ENCODE results near the gene ADAMTS7.
A peak's percentile ranks its signal among the peaks of the same experiment; 100 is the strongest.
"Not testable (repeated sequence)": the region's sequence is repeated elsewhere in the genome, so short reads cannot be mapped to it uniquely, and the experiment has no call there.

ADAMTS7 gene

DNA sequence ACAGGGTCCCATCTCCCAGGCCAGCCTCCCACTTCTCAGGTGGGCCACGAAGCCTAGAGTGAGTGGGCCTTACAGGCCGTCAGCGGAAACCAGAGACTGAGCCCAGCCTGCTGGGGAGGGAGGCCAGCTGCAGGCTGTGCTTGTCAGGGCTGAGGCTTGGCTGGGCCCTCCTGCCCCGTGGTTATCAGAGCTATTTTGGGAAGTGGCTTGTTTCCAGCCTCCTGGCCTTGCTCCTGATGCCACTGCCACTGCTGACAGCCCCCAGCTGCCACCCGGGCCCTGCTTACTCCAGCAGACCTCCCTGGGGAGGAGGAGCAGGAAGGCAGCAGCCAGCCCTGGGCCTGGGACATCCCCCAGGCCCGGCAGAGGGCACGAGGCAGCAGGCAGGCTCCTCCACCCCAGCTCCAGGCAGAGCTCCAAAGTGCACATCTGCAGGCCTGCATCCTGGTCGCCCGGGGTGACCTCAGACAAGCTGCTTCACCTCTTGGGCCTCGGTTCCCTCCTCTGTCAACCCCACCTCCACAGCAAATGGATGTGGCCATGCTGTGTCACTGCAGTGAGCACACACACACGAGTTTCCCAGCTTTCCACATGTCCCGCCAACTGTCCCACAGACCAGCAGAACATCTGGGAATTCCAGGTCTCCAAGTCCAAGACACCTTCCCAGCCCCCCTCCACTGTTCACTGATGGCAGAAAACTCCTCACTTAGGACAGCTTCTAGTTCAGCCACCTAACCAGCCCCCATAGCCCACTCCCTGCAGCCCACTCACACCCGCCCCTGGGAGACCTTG, 51.0 kb downstream of the ADAMTS7 start:
- H3K4me3 ChIP-seq (ENCODE audit: low read depth, low read length); POLR2A ChIA-PET; H3K9me3 ChIP-seq (ENCODE audit: control insufficient read depth, insufficient read depth, low read depth, low read length); H3K27ac ChIP-seq (ENCODE audit: extremely low read depth, low read depth, low read length); CTCF ChIA-PET; H3K4me1 ChIP-seq (ENCODE audit: control insufficient read depth, insufficient read depth, low read length); H3K36me3 ChIP-seq (ENCODE audit: control insufficient read depth in 2 of 2, insufficient read depth in 1 of 2, low read length in 2 of 2): not testable (repeated sequence)
- TF ChIP-seq EGR2 (tag by site-specific recombination; IDR thresholded peaks at IDR 0.05; ENCODE audit: low read depth) = peak; percentile 62

DNA sequence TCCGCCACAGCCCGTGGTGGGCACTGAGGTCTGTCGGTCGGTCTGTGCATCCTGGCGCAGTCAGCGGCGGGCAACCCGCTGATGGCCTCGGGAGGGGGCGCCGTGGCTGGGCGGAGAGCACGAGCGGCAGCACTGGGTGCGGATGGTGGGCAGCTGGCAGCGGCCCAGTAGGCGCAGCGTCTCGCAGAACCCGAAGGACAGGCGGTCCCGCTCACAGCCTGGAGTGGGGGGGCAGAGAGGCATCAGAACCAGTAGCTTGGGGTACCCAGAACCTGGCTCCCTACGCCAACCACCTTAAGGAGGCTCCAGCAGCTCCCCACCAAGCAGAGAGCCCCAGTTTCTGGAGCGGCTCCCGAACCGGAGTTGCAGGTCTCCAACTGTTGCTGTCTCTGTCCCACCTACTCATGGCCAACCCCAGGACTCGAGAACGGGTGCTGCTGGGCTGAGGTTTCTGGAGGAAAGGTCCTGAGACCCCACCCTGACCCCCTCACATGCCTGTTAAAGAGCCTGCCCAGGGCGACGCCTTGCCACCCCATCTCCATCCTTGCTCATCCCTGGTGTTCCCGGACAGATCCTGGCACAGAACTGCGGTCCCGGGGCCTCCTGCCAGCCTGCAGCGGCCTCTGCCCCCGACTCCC, 51.8 kb downstream of the ADAMTS7 start:
- CTCF ChIA-PET; H3K9me3 ChIP-seq (ENCODE audit: control insufficient read depth, insufficient read depth, low read depth, low read length); H3K27ac ChIP-seq (ENCODE audit: extremely low read depth, low read depth, low read length); H3K36me3 ChIP-seq (ENCODE audit: control insufficient read depth in 2 of 2, insufficient read depth in 1 of 2, low read length in 2 of 2); H3K4me1 ChIP-seq (ENCODE audit: control insufficient read depth, insufficient read depth, low read length); POLR2A ChIA-PET; H3K4me3 ChIP-seq (ENCODE audit: low read depth, low read length): not testable (repeated sequence)

DNA sequence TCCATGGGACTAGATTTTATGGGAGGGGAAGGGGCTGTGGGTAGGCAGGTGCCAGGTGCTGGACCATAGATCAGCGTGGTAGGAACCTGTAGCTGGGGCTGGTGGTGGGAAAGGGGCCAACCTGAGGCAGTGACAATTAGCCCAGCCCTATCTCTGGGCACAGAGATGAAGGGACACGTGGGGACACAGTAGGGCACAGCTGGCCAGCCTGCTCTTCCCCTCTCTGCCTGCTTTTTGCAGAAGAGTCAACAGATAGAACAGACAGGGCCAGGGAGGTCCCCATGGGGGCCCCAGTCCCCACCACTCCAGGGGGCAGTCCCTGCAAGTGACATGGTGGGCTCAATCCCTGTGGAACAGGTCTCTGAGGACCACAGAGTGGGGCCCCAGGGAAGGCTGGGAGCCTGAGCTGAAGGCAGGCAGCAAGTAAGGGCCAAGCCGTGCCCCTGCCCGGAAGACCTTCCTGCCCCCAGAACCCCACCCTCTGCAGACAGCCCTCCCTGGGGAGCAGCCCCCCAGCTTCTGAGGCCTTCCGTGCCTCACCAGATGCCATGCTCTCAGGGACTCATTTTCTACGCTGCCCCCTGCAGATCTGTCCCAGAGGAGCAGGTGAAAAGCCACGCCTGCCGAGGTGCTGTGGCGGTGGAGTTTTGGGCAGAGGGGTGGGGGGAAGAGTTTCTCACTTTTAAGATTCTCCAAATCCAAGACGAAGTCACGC, 52.6 kb downstream of the ADAMTS7 start:
- peak; percentile 33; the same call in 1 of the 2 replicates for TF ChIP-seq GLIS2 (tag by site-specific recombination; IDR thresholded peaks at IDR 0.05)
- TF ChIP-seq GLIS1 (tag by site-specific recombination; IDR thresholded peaks at IDR 0.05) = 0 out of 2 replicates have a peak, but pooled peaks have one; percentile 10
- POLR2A ChIA-PET; H3K4me1 ChIP-seq (ENCODE audit: control insufficient read depth, insufficient read depth, low read length); CTCF ChIA-PET; H3K27ac ChIP-seq (ENCODE audit: extremely low read depth, low read depth, low read length); H3K9me3 ChIP-seq (ENCODE audit: control insufficient read depth, insufficient read depth, low read depth, low read length); H3K4me3 ChIP-seq (ENCODE audit: low read depth, low read length); H3K36me3 ChIP-seq (ENCODE audit: control insufficient read depth in 2 of 2, insufficient read depth in 1 of 2, low read length in 2 of 2): not testable (repeated sequence)

DNA sequence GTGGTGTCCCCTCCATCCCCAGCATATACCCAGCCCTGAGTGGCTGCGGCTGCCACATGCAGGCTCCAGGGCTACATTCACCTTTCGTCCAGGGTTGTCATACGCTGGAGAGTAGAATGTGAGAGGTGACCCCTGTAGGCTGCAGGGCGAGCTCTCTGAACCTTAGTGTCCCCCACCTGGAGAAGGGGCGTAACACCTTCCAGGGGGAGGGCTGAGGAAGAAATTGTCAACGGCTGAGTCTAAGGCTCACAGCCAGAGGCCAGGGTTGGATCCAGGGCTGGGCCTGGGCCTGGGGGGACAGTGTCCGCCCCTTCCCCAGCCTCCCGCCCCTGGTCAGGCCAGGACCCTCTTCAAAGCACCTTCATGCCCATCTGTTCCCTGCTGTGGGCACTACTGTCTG, 53.2 kb downstream of the ADAMTS7 start:
- CTCF ChIA-PET = not testable (repeated sequence)
- POLR2A ChIA-PET = interaction anchor here (2.0 kb wide), 1 partner anchor 115 kb away, joined by 4 read pairs; the partner anchor contains the start of gene MORF4L1

DNA sequence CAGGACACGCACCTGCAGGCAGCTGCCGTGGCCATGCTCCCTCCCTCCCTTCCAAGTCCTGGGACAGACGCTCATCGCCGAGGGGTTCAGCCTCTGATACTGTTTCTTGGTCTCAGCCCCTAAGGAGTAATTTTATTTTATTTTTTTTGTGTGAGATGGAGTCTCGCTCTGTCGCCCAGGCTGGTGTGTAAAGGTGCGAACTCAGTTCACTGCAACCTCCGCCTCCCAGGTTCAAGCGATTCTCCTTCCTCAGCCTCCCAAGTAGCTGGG, 53.7 kb downstream of the ADAMTS7 start:
- CTCF ChIA-PET = no interaction called here
- no peak overlapping the region for H3K27ac ChIP-seq (ENCODE audit: extremely low read depth, low read depth, low read length)
- H3K9me3 ChIP-seq (ENCODE audit: control insufficient read depth, insufficient read depth, low read depth, low read length) = no peaks in the 10 kb centered on the region
- POLR2A ChIA-PET = interaction anchor here (2.0 kb wide), 1 partner anchor 116 kb away, joined by 4 read pairs; the partner anchor contains the start of gene MORF4L1
- 0 out of 2 replicates have a peak, but pooled peaks cover 2% of the 10 kb centered on the region for H3K4me1 ChIP-seq (ENCODE audit: control insufficient read depth, insufficient read depth, low read length)
- no peak overlapping the region for H3K4me3 ChIP-seq (ENCODE audit: low read depth, low read length)
- no peaks in the 10 kb centered on the region for H3K36me3 ChIP-seq (ENCODE audit: control insufficient read depth in 2 of 2, insufficient read depth in 1 of 2, low read length in 2 of 2)
- TF ChIP-seq, protein P1, sequence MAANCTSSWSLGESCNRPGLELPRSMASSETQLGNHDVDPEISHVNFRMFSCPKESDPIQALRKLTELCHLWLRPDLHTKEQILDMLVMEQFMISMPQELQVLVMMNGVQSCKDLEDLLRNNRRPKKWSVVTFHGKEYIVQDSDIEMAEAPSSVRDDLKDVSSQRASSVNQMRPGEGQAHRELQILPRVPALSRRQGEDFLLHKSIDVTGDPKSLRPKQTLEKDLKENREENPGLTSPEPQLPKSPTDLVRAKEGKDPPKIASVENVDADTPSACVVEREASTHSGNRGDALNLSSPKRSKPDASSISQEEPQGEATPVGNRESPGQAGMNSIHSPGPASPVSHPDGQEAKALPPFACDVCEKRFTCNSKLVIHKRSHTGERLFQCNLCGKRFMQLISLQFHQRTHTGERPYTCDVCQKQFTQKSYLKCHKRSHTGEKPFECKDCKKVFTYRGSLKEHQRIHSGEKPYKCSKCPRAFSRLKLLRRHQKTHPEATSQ (tag by site-specific recombination; IDR thresholded peaks at IDR 0.05) = no peak
- TF ChIP-seq, protein P2, sequence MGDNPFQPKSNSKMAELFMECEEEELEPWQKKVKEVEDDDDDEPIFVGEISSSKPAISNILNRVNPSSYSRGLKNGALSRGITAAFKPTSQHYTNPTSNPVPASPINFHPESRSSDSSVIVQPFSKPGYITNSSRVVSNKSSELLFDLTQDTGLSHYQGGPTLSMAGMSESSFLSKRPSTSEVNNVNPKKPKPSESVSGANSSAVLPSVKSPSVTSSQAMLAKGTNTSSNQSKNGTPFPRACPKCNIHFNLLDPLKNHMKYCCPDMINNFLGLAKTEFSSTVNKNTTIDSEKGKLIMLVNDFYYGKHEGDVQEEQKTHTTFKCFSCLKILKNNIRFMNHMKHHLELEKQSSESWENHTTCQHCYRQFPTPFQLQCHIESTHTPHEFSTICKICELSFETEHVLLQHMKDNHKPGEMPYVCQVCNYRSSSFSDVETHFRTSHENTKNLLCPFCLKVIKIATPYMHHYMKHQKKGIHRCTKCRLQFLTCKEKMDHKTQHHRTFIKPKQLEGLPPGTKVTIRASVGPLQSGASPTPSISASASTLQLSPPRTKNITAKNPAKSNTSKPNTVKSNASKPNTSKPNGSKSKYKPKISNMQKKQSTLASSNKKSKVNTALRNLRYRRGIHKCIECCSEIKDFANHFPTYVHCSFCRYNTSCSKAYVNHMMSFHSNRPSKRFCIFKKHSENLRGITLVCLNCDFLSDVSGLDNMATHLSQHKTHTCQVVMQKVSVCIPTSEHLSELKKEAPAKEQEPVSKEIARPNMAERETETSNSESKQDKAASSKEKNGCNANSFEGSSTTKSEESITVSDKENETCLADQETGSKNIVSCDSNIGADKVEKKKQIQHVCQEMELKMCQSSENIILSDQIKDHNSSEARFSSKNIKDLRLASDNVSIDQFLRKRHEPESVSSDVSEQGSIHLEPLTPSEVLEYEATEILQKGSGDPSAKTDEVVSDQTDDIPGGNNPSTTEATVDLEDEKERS (tag by site-specific recombination; IDR thresholded peaks at IDR 0.05) = no peak
- no peak for TF ChIP-seq ZNF843 (tag by site-specific recombination; IDR thresholded peaks at IDR 0.05)
- TF ChIP-seq ZNF677 (tag by site-specific recombination; IDR thresholded peaks at IDR 0.05) = no peak
- no peak for TF ChIP-seq ZNF670 (tag by site-specific recombination; IDR thresholded peaks at IDR 0.05; ENCODE audit: low read depth)
- no peak for TF ChIP-seq ZNF76 (tag by site-specific recombination; IDR thresholded peaks at IDR 0.05; ENCODE audit: borderline replicate concordance, low read depth)
- no peak for TF ChIP-seq MEIS1 (CRISPR knock-in tag; IDR thresholded peaks at IDR 0.05; ENCODE audit: borderline replicate concordance)
- TF ChIP-seq TCF7L2 (IDR thresholded peaks at IDR 0.05; ENCODE audit: borderline replicate concordance, low read depth, low read length) = no peak
- no peak for TF ChIP-seq ZNF174 (tag by site-specific recombination; IDR thresholded peaks at IDR 0.05)
- no peak for TF ChIP-seq ZBTB48 (tag by site-specific recombination; IDR thresholded peaks at IDR 0.05)
- no peak for TF ChIP-seq ZNF19 (tag by site-specific recombination; IDR thresholded peaks at IDR 0.05; ENCODE audit: low read depth)
- TF ChIP-seq ZNF529 (tag by site-specific recombination; IDR thresholded peaks at IDR 0.05; ENCODE audit: insufficient replicate concordance) = no peak
- no peak for TF ChIP-seq KLF1 (tag by site-specific recombination; IDR thresholded peaks at IDR 0.05)
- no peak for TF ChIP-seq ZNF132 (tag by site-specific recombination; IDR thresholded peaks at IDR 0.05; ENCODE audit: borderline replicate concordance)

More for the DNA sequence above, 53.2 kb downstream of the ADAMTS7 start:
- H3K4me1 ChIP-seq (ENCODE audit: control insufficient read depth, insufficient read depth, low read length); H3K27ac ChIP-seq (ENCODE audit: extremely low read depth, low read depth, low read length); H3K9me3 ChIP-seq (ENCODE audit: control insufficient read depth, insufficient read depth, low read depth, low read length); H3K36me3 ChIP-seq (ENCODE audit: control insufficient read depth in 2 of 2, insufficient read depth in 1 of 2, low read length in 2 of 2); H3K4me3 ChIP-seq (ENCODE audit: low read depth, low read length): not testable (repeated sequence)
